Uterus (tissue), 4 donors: ENCODE data around the gene PLA2G3. TPM values are rescaled to one million over a fixed set of nuclear protein-coding genes. Genes with fewer than 3 reads are reported as not detected.

ENCODE experiments used
- microRNA counts, 2 donors: library from miRNA; unstranded; fragments of <30 nt; microRNA quantifications; one replicate each; lab custom pipeline; 2016 to 2017
- microRNA-seq: library from miRNA; unstranded; fragments of <30 nt; microRNA quantifications from one replicate; pipeline ENCODE4, GENCODE V29; 2016; ENCODE audit warnings: borderline microRNAs expressed, borderline replicate concordance
- small RNA-seq: library from RNA; depleted of rRNA; stranded (forward); fragments of <200 nt; gene quantifications from one replicate; pipeline ENCODE3, GENCODE V24; 2016
- total RNA-seq, 4 donors: library from RNA; depleted of rRNA in 3 of 4; stranded (reverse); fragments of >200 nt in 3 of 4; gene quantifications; one replicate each; pipeline versions ENCODE4 v1.1.0 to v1.2.4, GENCODE V29; 2014 to 2023
- donor health status: DM: yes; HTN: yes; CAD: no.

Gene PLA2G3
- total RNA-seq, 4 donors from 2014 or later: not detected

MicroRNAs encoded within 50 kb of the gene (microRNA counts, 767-probe panel; counts per million panel counts)
- 0 counts per million in 2 donors for microRNA hsa-miR-3928 (lab: Ali Mortazavi, UCI)

Small RNA genes within 50 kb of the gene (microRNA-seq; reads per million reads assigned to microRNA genes)
- 3.9 reads per million for gene MIR3928

Small RNA genes within 50 kb of the gene (small RNA-seq; reads per million reads assigned to genes)
- not detected for gene MIR3928

Other genes with a start within 250 kb of the PLA2G3 start
- 10 to 100 TPM in 2 of 4 donors, 1 to 10 TPM in 2; 5.6 to 27.3 (median 14.1) TPM for gene MORC2, start 171.7 kb downstream of the PLA2G3 start, total RNA-seq
- 100 to 1,000 TPM in 3 of 4 donors, 10 to 100 TPM in 1; 61.2 to 130 (median 116) TPM for gene TUG1, start 171.2 kb downstream of the PLA2G3 start, total RNA-seq
- gene SMTN, start 59.2 kb downstream of the PLA2G3 start, total RNA-seq: 100 to 1,000 TPM; 182 to 647 (median 274) TPM
- 1,000 to 10,000 TPM in 2 of 4 donors, 100 to 1,000 TPM in 1, 10 to 100 TPM in 1; 91.7 to 2,170 (median 948) TPM for gene SELENOM, start 32.9 kb downstream of the PLA2G3 start, total RNA-seq
- 1 to 10 TPM in 3 of 4 donors, under 1 TPM in 1; 0.59 to 7.9 (median 3.0) TPM for gene INPP5J, start 17.5 kb downstream of the PLA2G3 start, total RNA-seq
- 10 to 100 TPM; 10.8 to 39.5 (median 28.0) TPM for gene RNF185, start 19.7 kb upstream of the PLA2G3 start, total RNA-seq
- 10 to 100 TPM in 2 of 4 donors, 1 to 10 TPM in 2; 7.2 to 52.0 (median 22.1) TPM for gene LIMK2, start 71.8 kb upstream of the PLA2G3 start, total RNA-seq
- gene PIK3IP1, start 152.0 kb upstream of the PLA2G3 start, total RNA-seq: 10 to 100 TPM; 12.7 to 35.1 (median 24.7) TPM
- 10 to 100 TPM in 3 of 4 donors, 1 to 10 TPM in 1; 9.2 to 38.8 (median 25.1) TPM for gene PATZ1, start 205.8 kb upstream of the PLA2G3 start, total RNA-seq